Left forelimb (tissue), 1 donor: ENCODE data around the gene LSM3.

Source experiments
- DNase-seq: peaks from one replicate; pipeline ENCODE4 v3.0.0-alpha.2; 2018; ENCODE audit warnings: low spot score

LSM3 gene

GRCh38 chr3:14157951-14158350, 20.7 kb upstream of the LSM3 start:
- no peak for DNase-seq

- DNase-seq: no peak
Measured at GRCh38 chr3:14158370-14158769, 20.2 kb upstream of the LSM3 start.

GRCh38 chr3:14159426-14159825, 19.2 kb upstream of the LSM3 start:
- no peak for DNase-seq

- no peak for DNase-seq
Measured at GRCh38 chr3:14161282-14161681, 17.3 kb upstream of the LSM3 start.

GRCh38 chr3:14162178-14162577, 16.4 kb upstream of the LSM3 start:
- no peak for DNase-seq

GRCh38 chr3:14166877-14167603, 11.6 kb upstream of the LSM3 start:
- DNase-seq: no peak

- DNase-seq: no peak
Measured at GRCh38 chr3:14169435-14169834, 9.2 kb upstream of the LSM3 start.

- DNase-seq: no peak
Measured at GRCh38 chr3:14169871-14170270, 8.7 kb upstream of the LSM3 start.

- no peak for DNase-seq
Measured at GRCh38 chr3:14170531-14171159, 8.0 kb upstream of the LSM3 start.

- no peak for DNase-seq
Measured at GRCh38 chr3:14172496-14172895, 6.1 kb upstream of the LSM3 start.

- DNase-seq: no peak
Measured at GRCh38 chr3:14174483-14174882, 4.1 kb upstream of the LSM3 start.

GRCh38 chr3:14175383-14176037, 3.1 kb upstream of the LSM3 start:
- no peak for DNase-seq

- DNase-seq: no peak
Measured at GRCh38 chr3:14177580-14178246, 904 bp upstream of the LSM3 start.

GRCh38 chr3:14179114-14179465, 473 bp downstream of the LSM3 start:
- no peak for DNase-seq

GRCh38 chr3:14179795-14180194, 1.2 kb downstream of the LSM3 start:
- no peak for DNase-seq

- DNase-seq: no peak
Measured at GRCh38 chr3:14181253-14181652, 2.6 kb downstream of the LSM3 start.

- no peak for DNase-seq
Measured at GRCh38 chr3:14183015-14183577, 4.5 kb downstream of the LSM3 start.

- DNase-seq: no peak
Measured at GRCh38 chr3:14186854-14187458, 8.3 kb downstream of the LSM3 start.

GRCh38 chr3:14188041-14188754, 9.6 kb downstream of the LSM3 start:
- DNase-seq: no peak

GRCh38 chr3:14194865-14195264, 16.2 kb downstream of the LSM3 start:
- no peak for DNase-seq

GRCh38 chr3:14199641-14200040, 21.0 kb downstream of the LSM3 start:
- DNase-seq: no peak

- DNase-seq: no peak
Measured at GRCh38 chr3:14200276-14200675, 21.7 kb downstream of the LSM3 start.
